ENCODE measurements around the gene FKBP1A.

Gene FKBP1A

GRCh38 chr20:1396264-1396663 is 3.4 kb upstream of the FKBP1A start:
- DNase-seq (ENCODE audit: low read depth) = no peak
- TF ChIP-seq CTCF (conservative IDR thresholded peaks at IDR 0.05; ENCODE audit: control insufficient read depth, insufficient read depth, low read depth, low read length) = no peak
- H3K4me3 ChIP-seq (ENCODE audit: control insufficient read depth, low read depth, low read length) = no peak overlapping the region

- no peak overlapping the region for H3K4me3 ChIP-seq (ENCODE audit: control insufficient read depth, low read depth, low read length)
- no peak for DNase-seq (ENCODE audit: low read depth)
- no peak for TF ChIP-seq CTCF (conservative IDR thresholded peaks at IDR 0.05; ENCODE audit: control insufficient read depth, insufficient read depth, low read depth, low read length)
Measured at GRCh38 chr20:1394686-1395085, 1.8 kb upstream of the FKBP1A start.

GRCh38 chr20:1393507-1393882 is 641 bp upstream of the FKBP1A start:
- no peak for DNase-seq (ENCODE audit: low read depth)
- H3K4me3 ChIP-seq (ENCODE audit: control insufficient read depth, low read depth, low read length) = peak overlapping the region; percentile 58
- TF ChIP-seq CTCF (conservative IDR thresholded peaks at IDR 0.05; ENCODE audit: control insufficient read depth, insufficient read depth, low read depth, low read length) = no peak

- H3K4me3 ChIP-seq (ENCODE audit: control insufficient read depth, low read depth, low read length) = peak overlapping the region; percentile 97
- DNase-seq (ENCODE audit: low read depth) = no peak
- TF ChIP-seq CTCF (conservative IDR thresholded peaks at IDR 0.05; ENCODE audit: control insufficient read depth, insufficient read depth, low read depth, low read length) = no peak
Measured at GRCh38 chr20:1392443-1392692, 486 bp downstream of the FKBP1A start.

- peak overlapping the region; percentile 97 for H3K4me3 ChIP-seq (ENCODE audit: control insufficient read depth, low read depth, low read length)
- no peak for TF ChIP-seq CTCF (conservative IDR thresholded peaks at IDR 0.05; ENCODE audit: control insufficient read depth, insufficient read depth, low read depth, low read length)
- peak; percentile 76 for DNase-seq (ENCODE audit: low read depth)
Measured at GRCh38 chr20:1391640-1392442, 1.0 kb downstream of the FKBP1A start.

- TF ChIP-seq CTCF (conservative IDR thresholded peaks at IDR 0.05; ENCODE audit: control insufficient read depth, insufficient read depth, low read depth, low read length) = no peak
- DNase-seq (ENCODE audit: low read depth) = peak; percentile 63
- H3K4me3 ChIP-seq (ENCODE audit: control insufficient read depth, low read depth, low read length) = peak overlapping the region; percentile 97
Measured at GRCh38 chr20:1390581-1391403, 2.1 kb downstream of the FKBP1A start.

All from fibroblast of mammary gland (primary cell).